Putamen (tissue), 1 donor: ENCODE data around the gene NTRK3.
"Not testable (repeated sequence)": the region's sequence is repeated elsewhere in the genome, so short reads cannot be mapped to it uniquely, and the experiment has no call there.

Source experiments
- DNase-seq: peaks from one replicate; pipeline ENCODE4 v3.0.0-alpha.2; 2016; ENCODE audit warnings: low spot score

Gene NTRK3

DNA sequence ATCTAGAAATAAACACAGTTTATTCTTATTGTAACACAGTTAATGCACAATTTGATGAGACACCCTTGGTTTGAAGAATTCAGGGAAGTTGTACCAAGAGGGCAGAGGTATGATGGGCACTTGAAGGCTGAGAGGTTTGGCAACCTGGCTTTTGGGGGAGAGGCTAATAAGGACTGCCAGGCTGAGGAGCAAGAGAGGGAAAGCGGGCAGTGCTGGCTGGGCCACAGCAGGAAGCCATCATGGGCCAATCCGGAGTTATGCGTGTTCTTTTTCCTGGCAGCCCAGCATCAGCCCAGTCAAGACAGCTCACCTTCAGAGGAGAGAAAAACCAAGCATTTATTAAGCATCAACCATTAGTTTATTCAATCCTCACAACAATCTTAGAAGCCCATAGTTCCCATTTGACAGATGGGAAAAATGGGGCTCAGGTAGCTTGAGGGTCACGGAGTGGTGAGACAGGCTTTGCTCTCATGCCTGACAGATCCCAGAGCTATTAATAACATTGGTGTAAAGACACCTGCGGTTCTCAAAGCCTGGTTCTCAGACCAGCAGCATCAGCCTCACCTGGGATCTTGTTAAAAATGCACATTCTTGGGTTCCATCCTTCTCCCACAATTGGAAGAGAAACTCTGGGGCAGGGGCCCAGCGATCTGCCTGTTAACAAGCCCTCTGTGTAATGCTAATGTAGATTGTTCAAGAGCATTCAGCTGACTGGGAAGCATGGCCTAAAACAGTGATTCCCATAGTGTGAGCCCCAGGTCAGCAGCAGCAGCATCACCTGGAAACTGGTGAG, 183.7 kb downstream of the NTRK3 start:
- no peak for DNase-seq

DNA sequence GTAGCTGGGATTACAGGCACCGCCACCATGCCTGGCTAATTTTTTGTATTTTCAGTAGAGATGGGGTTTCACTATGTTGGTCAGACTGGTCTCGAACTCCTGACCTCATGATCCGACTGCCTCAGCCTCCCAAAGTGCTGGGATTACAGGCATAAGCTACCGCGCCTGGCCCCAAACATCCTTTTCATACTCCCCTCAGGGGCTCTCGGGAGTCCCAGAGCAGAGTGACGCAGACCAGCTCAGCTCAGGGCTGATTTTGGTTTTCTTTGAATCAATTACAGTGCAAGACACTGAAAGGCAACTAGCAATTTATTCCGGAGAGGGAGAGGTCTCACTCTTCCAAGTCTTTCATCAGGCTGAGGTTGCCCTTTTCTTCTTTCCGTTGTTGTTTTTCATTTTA, 184.4 kb downstream of the NTRK3 start:
- not testable (repeated sequence) for DNase-seq

DNA sequence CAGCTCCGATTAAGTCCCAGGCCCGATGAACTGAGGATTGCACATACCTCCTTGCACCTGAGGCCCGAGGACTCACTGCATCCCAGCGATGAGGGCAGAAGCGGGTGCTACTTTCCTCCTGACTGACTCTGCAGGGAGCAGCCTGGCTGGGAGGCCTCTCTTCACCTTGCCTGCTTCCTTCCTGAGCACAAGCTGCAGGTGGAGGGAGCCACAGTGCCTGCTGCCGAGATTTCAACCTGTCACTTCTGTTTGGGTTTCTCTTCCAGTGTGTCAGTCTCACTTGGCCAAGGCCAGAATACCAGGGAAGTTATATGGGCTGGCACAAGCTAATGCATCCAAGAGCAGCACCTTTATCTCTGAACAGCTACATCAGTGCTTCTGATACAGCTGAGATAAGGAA, 185.4 kb downstream of the NTRK3 start:
- DNase-seq: no peak

- no peak for DNase-seq
These were observed 187.0 kb downstream of the NTRK3 start for GRCh38 chr15:88069561-88069960.

- DNase-seq: no peak
These were observed 189.2 kb downstream of the NTRK3 start for GRCh38 chr15:88067331-88067685.

GRCh38 chr15:88066636-88067330, 189.8 kb downstream of the NTRK3 start:
- DNase-seq: no peak

DNA sequence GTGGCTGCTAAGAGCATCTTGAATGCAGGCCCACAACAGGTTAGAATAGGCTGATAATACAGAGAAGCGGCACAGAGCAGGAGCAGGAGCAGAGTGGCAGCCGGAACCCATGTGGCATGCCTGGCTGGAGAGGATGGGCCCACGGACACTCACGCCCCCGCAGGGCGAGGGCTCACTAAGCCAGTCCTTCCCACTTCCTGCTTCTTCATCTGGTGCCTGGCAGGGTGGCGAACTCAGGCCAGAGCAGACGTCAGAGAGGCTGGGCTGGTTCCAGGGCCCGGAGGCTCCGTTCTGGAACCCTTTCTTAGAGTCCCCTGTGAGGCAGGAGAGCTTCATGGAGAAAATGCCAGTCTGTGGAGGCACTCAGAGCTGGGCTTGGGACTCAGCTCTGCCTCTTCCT, 195.1 kb downstream of the NTRK3 start:
- no peak for DNase-seq

GRCh38 chr15:88060383-88060782, 196.2 kb downstream of the NTRK3 start:
- no peak for DNase-seq

DNA sequence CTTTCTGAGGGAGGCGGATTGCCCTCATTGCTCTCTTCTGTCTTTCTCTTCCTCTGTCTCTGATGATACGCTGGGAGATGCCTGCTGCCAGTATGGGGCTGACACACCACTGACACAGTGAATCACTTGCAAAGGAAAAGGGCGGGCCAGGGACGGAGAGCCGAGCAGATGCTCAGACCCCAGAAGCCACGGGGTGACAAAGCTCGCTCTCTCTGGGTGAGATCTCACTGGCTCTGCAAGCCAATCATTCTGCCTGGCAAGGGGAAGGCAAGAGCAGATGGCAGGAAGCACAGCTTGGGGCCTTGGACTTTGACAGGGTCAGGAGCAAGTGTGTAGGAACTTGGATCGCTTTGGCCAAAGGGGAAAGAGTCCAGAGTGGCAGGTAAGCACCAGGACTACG, 198.7 kb downstream of the NTRK3 start:
- DNase-seq: no peak

DNA sequence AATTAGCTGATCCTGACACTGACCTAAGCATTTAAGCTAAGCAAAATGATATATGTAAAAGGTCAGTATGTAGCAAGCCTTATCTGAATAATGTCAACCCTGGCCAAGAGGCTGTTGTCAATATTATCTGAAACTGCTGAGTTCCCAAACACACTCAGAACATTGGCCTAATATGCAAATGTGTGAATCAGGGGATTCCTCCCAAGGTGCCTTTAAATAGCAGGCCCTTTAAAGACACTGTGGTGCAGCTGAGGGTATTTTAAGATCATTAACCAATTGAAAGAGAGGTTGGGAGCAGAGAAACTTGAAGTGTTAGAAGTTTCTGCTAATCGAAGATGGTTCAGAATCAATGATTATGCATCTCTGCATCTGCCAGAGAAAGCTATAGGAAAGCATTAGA, 207.0 kb downstream of the NTRK3 start:
- DNase-seq: no peak

GRCh38 chr15:88048755-88049154, 207.8 kb downstream of the NTRK3 start:
- DNase-seq: no peak

GRCh38 chr15:88048237-88048636, 208.3 kb downstream of the NTRK3 start:
- peak; percentile 54 for DNase-seq

- DNase-seq: no peak
These were observed 209.9 kb downstream of the NTRK3 start for GRCh38 chr15:88046576-88047129.

DNA sequence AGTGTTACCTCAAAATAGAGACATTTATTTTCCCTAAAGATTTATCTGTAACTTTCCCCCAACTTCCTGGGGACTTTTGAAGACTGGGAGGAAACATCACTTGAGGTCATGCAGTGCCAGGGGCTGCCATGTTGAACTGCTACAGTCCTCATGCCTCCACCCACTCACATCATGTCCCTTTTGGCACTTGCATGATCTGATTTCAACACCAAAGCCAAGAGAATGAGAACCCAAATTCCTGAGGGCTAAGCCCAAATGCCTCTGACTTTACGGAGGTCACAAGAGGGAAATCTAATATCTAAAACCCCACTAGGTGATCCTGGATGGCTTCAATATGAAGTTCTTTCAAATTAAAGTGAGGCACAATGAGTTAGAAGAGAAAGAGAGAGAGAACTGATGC, 213.1 kb downstream of the NTRK3 start:
- no peak for DNase-seq

GRCh38 chr15:88042047-88042446, 214.5 kb downstream of the NTRK3 start:
- no peak for DNase-seq

GRCh38 chr15:88040516-88040915, 216.0 kb downstream of the NTRK3 start:
- DNase-seq: no peak

DNA sequence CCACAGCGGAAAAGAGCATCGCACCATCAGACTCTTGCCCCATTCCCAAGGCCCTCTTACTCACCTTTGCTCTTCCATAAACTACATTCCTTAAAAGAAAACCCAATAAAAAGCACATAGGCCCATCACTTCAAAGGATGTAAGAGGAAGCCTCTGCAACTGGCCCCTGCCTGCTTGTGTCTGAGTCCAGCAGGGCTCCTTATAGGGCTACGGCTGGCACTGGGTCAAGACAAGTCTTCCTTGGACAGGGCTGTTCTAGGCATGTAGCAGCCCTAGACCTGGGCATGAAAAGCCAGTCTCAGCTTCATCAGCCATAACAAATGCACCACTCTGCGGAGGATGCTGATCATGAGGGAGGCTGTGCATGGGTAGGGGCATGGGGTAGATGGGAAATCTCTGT, 218.3 kb downstream of the NTRK3 start:
- DNase-seq: no peak

DNA sequence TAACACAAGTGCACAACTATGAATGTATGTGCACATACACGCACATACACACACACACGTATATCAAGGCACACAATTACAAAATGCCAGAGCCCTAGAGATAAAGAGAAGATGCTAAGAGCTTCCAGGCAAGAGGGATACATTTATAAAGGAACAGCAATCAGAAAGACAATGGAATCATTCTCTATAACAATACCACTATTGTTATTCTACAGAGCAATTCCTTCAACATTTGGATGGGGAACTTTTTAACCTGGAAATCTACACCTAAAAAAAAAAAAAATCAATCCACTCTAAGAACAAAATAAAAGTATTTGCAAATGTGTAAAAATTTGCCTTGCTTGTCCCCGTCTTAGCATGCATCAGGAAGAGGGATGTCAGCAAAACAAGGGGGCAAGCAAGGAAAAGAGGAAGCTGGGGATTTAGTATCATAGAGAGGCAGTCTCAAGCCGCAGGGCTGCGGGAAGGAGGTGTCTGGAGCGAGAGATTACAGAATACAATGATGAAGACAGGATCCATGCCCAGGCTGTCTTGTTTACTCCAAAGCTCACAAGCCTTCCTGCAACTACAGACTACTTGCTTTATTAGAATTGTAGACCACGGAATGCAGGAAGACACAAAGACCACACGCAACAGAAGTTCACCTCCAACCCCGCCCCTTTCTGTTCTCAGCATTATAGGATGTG, 220.2 kb downstream of the NTRK3 start:
- DNase-seq: no peak

GRCh38 chr15:88035381-88035780, 221.2 kb downstream of the NTRK3 start:
- no peak for DNase-seq

DNA sequence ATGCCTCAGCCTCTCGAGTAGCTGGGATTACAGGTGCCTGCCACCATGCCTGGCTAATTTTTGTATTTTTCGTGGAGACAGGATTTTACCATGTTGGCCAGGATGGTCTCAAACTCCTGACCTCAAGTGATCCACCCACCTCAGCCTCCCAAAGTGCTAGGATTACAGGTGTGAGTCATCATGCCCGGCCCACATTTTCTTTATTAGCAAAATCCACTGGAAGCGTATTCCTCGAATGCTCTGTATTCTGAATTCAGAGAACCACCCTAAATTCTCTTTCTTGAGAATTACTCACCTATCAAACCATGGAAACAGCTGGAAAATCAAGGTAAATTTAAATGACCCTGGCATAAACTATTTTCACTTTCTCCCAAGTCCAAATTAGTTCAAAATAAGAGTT, 223.1 kb downstream of the NTRK3 start:
- not testable (repeated sequence) for DNase-seq

DNA sequence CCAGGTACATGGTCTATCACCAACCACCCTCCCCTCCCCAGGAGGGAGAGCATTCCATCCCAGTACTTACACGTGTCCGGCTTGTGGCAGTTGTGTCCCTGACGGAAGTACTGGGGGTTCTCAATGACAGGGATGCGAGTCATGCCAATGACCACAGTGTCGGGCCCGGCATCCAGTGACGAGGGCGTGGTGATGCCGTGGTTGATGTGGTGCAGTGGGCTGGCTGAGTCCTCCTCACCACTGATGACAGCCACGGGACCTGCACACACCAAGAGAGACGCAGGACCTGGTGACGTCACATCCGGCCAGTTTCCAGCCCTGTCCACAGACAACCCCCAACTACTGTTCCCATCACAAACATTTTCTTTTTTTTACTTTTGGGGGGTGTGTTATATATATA, 223.8 kb downstream of the NTRK3 start:
- DNase-seq: no peak

DNA sequence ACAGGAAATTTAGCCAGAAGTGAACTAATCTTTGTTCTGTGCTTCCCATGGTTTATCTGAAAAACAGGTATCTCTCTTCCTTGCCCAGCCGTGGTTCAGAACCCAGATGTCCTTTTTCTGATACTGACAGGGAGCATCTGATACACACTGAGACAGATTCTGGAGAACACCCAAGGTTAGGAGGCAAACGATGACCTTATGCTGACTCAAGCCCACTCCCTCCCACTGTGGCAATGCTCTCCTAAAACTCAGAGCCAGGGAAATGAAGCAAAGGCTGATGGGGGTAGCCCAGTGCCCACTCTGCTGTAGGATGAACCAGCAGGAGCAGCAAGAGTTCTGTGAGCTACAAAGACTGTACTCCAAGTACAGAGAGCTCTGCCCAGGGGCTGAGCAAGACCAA, 225.1 kb downstream of the NTRK3 start:
- DNase-seq: no peak

- no peak for DNase-seq
These were observed 226.8 kb downstream of the NTRK3 start for GRCh38 chr15:88029696-88030095.
